Choroid plexus epithelial cell (primary cell): ENCODE results near the gene DOLPP1.
"Not testable (repeated sequence)": the region's sequence is repeated elsewhere in the genome, so short reads cannot be mapped to it uniquely, and the experiment has no call there.

ENCODE experiments used
- DNase-seq: peaks from one replicate; pipeline ENCODE4 v3.0.0-alpha.2; 2010; ENCODE audit warnings: low read depth
- H3K4me3 ChIP-seq: 2 replicates; pipeline ENCODE4 v1.5.1; 2011; ENCODE audit warnings: low read depth, mild to moderate bottlenecking, control low read depth, low read length, moderate library complexity
- CTCF ChIP-seq: conservative IDR thresholded peaks from 2 replicates; pipeline ENCODE4 v1.5.1; 2011; ENCODE audit warnings: low read depth, mild to moderate bottlenecking, control low read depth, inconsistent platforms, low read length, moderate library complexity

Gene DOLPP1

GRCh38 chr9:129126749-129127618 is 46.1 kb downstream of the DOLPP1 start:
- TF ChIP-seq CTCF, result no peak
- DNase-seq, result no peak
- H3K4me3 ChIP-seq, result no peak overlapping the region

- no peak overlapping the region for H3K4me3 ChIP-seq
These were observed 47.8 kb downstream of the DOLPP1 start for GRCh38 chr9:129128689-129129088.

GRCh38 chr9:129130271-129130670 is 49.4 kb downstream of the DOLPP1 start:
- H3K4me3 ChIP-seq, DNase-seq: not testable (repeated sequence)

More at GRCh38 chr9:129128689-129129088, 47.8 kb downstream of the DOLPP1 start:
- no peak for TF ChIP-seq CTCF
- DNase-seq, result no peak

GRCh38 chr9:129130791-129131190 is 49.9 kb downstream of the DOLPP1 start:
- no peak for TF ChIP-seq CTCF
- H3K4me3 ChIP-seq, result no peak overlapping the region
- no peak for DNase-seq

- TF ChIP-seq CTCF, result peak; percentile 99
- H3K4me3 ChIP-seq, result no peak overlapping the region
- peak; percentile 79 for DNase-seq
These were observed 50.6 kb downstream of the DOLPP1 start for GRCh38 chr9:129131300-129132145.

- H3K4me3 ChIP-seq, result no peak overlapping the region
- no peak for DNase-seq
- TF ChIP-seq CTCF, result peak; percentile 5
These were observed 52.2 kb downstream of the DOLPP1 start for GRCh38 chr9:129133082-129133481.

GRCh38 chr9:129135476-129135875 is 54.6 kb downstream of the DOLPP1 start:
- DNase-seq, result no peak
- H3K4me3 ChIP-seq, result no peak overlapping the region
- TF ChIP-seq CTCF, result no peak
